Measurements from ENCODE around the gene CCDC198.
A peak's percentile ranks its signal among the peaks of the same experiment; 100 is the strongest.

CCDC198 gene

GRCh38 chr14:57493467-57494181 lies at the start of gene CCDC198:
Gene CCDC198 (minus strand): TSS chr14:57493857. CDS start chr14:57493715, 142 bp downstream.
- DNase-seq = no peak

- DNase-seq = peak; percentile 37
Observed at GRCh38 chr14:57533214-57533613, 39.6 kb upstream of the CCDC198 start.

GRCh38 chr14:57530571-57530970 lies 36.9 kb upstream of the CCDC198 start:
- DNase-seq = no peak

- no peak for DNase-seq
Observed at GRCh38 chr14:57526942-57527341, 33.3 kb upstream of the CCDC198 start.

- no peak for DNase-seq
Observed at GRCh38 chr14:57519043-57519442, 25.4 kb upstream of the CCDC198 start.

- no peak for DNase-seq
Observed at GRCh38 chr14:57512220-57512619, 18.6 kb upstream of the CCDC198 start.

GRCh38 chr14:57508756-57509155 lies 15.1 kb upstream of the CCDC198 start:
- DNase-seq = no peak

- DNase-seq = peak; percentile 3
Observed at GRCh38 chr14:57502586-57503254, 9.1 kb upstream of the CCDC198 start.

GRCh38 chr14:57501039-57501557 lies 7.4 kb upstream of the CCDC198 start:
- no peak for DNase-seq

- no peak for DNase-seq
Observed at GRCh38 chr14:57498659-57499058, 5.0 kb upstream of the CCDC198 start.

- DNase-seq = no peak
Observed at GRCh38 chr14:57498035-57498434, 4.4 kb upstream of the CCDC198 start.

GRCh38 chr14:57495416-57495815 lies 1.8 kb upstream of the CCDC198 start:
- DNase-seq = no peak

- no peak for DNase-seq
Observed at GRCh38 chr14:57492859-57493258, 798 bp downstream of the CCDC198 start.

- no peak for DNase-seq
Observed at GRCh38 chr14:57491640-57492039, 2.0 kb downstream of the CCDC198 start.

- DNase-seq = no peak
Observed at GRCh38 chr14:57487771-57488170, 5.9 kb downstream of the CCDC198 start.

- DNase-seq = peak; percentile 37
Observed at GRCh38 chr14:57486767-57487379, 6.8 kb downstream of the CCDC198 start.

- no peak for DNase-seq
Observed at GRCh38 chr14:57485635-57486034, 8.0 kb downstream of the CCDC198 start.

- no peak for DNase-seq
Observed at GRCh38 chr14:57482120-57482519, 11.5 kb downstream of the CCDC198 start.

- no peak for DNase-seq
Observed at GRCh38 chr14:57480051-57480450, 13.6 kb downstream of the CCDC198 start.

GRCh38 chr14:57479197-57479596 lies 14.5 kb downstream of the CCDC198 start:
- DNase-seq = no peak

- DNase-seq = no peak
Observed at GRCh38 chr14:57478050-57478449, 15.6 kb downstream of the CCDC198 start.

- no peak for DNase-seq
Observed at GRCh38 chr14:57470909-57471308, 22.7 kb downstream of the CCDC198 start.

- DNase-seq = no peak
Observed at GRCh38 chr14:57464008-57464730, 29.5 kb downstream of the CCDC198 start.

Measured in RPMI8226 (cell line).